Stimulated activated CD8-positive, alpha-beta memory T cell treated with anti-CD3 and anti-CD28 coated beads, Interleukin-7, amount 100 ng/mL, for 48 hours (primary cell): Measurements from ENCODE around the gene DRICH1.
"Not testable (repeated sequence)": the region's sequence is repeated elsewhere in the genome, so short reads cannot be mapped to it uniquely, and the experiment has no call there.

Experiments used
- DNase-seq, 2 donors: peaks; one replicate each; pipeline ENCODE4 v3.0.0-alpha.2; 2020; ENCODE audit warnings: low read depth in 1 of 2; ENCODE audit errors: extremely low read depth in 1 of 2

Gene DRICH1

DNA sequence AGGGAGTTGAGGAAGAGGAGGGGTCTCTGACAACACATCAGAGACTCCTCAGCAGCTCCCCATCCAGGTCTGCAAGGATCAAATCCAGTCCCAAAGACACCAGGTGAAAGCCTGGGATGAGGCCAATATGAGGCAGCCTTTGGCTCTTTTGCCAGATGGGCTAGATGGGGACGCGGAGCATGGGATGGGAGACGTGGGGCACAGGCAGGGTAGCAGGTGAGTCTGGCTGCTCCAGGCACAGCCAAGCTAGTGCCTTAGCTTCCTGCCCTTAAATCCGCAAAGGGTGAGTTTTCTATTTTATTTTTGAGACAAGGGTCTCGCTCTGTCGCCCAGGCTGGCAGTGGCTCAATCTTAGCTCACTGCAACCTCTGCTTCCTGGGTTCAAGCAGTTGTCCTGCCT, 19.6 kb upstream of the DRICH1 start:
- no peak for DNase-seq

DNA sequence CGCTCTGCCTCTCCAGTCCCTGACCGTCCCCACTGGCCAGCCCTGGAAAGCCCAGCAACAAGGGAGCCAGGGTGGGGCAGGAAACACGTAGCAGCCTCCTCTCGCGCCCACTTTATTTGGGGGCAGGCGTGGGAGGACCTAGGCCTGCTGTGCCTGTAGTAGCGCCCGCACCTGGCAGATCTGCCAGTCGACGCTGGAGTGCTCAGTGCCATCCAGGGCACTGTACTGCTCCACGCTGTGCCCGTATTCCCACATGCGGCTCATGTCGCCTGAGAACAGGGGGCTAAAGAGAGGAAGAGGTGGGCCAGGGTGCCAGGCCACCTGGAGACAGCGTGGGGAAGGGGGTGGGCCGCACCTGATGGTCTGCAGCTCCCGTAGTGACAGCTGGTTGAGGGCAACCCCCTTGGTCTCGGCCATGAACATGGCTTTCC, 17.0 kb upstream of the DRICH1 start:
- no peak for DNase-seq

DNA sequence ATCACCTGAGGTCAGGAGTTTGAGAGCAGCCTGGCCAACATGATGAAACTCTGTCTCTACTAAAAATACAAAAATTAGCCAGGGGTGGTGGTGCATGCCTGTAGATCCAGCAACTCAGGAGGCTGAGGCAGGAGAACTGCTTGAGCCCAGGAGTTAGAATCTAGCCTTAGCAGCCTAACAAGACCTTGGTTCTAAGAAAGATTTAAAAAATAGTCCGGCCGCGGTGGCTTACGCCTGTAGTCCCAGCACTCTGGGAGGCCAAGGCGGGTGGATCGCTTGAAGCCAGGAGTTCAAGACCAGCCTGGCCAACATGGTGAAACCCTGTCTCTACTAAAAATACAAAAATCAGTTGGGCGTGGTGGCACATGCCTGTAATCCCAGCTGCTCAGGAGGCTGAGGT, 14.4 kb upstream of the DRICH1 start:
- not testable (repeated sequence) for DNase-seq

DNA sequence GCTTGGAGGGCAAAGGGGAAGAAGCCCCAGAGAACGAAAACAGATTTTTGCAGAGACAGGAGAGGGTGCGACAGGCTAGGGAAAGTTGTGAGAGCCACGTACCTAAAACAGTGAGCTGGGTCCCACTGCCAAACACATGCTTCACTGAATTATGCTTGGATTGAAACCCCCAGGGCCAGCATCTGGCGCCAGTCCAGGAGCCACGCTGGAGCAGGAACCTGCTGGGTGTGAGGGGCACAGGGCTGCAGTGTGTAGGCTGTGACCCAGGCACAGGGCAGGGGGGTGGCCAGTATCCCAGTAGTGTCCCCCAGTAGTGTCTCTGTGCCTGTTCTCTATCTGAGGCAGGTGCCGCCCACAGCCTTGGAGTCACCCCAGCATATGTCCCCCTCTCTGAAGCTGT, 8.1 kb upstream of the DRICH1 start:
- not testable (repeated sequence) for DNase-seq

DNA sequence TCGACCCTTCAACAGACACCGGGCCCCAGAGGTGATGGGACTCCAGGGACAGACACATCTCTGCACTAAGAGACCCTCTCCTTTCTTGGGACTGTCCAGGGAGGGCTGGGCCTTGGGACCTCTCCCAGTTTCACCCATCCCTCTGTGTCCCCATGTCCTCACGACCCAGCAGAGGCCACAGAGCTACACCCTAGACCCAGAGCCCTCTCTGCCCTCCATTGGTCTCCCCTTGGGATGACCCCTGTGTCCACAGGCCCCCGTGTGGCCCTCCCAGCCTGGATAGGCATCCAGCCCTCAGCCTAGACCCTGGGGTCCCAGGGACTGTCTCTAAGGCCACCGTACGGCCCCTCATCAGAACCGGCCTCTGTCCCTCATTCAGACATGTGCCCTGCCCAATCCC, 7.5 kb upstream of the DRICH1 start:
- DNase-seq: no peak

DNA sequence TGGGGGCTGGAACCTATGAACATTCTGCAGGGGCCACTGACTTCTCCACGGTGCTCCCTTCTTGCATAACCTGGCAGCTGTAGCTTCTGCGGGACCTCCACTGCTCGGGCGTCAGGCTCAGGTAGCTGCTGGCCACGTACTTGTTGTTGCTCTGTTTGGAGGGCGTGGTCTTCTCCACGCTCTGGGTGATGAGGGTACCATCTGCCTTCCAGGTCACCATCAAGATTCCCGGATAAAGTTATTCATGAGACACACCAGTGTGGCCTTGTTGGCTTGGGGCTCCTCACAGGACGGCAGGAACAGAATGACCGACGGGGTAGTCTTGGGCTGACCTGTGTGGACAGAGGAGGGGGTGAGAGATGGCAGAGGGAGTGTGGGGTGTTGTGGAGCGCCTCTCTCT, 6.5 kb upstream of the DRICH1 start:
- no peak for DNase-seq

DNA sequence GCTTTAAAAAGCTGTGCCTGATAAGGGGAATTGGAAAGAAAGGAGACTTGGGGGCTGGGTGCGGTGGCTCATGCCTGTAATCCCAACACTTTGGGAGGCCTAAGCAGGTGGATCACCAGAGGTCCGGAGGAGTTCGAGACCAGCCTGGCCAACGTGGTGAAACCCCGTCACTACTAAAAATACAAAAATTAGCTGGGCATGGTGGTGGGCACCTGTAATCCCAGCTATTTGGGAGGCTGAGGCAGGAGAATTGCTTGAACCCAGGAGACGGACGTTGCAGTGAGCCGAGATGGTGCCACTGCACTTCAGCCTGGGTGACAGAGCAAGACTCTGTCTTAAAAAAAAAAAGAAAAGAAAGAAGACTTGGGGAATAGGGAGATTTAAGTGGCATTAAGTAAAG, 3.2 kb upstream of the DRICH1 start:
- not testable (repeated sequence) for DNase-seq

DNA sequence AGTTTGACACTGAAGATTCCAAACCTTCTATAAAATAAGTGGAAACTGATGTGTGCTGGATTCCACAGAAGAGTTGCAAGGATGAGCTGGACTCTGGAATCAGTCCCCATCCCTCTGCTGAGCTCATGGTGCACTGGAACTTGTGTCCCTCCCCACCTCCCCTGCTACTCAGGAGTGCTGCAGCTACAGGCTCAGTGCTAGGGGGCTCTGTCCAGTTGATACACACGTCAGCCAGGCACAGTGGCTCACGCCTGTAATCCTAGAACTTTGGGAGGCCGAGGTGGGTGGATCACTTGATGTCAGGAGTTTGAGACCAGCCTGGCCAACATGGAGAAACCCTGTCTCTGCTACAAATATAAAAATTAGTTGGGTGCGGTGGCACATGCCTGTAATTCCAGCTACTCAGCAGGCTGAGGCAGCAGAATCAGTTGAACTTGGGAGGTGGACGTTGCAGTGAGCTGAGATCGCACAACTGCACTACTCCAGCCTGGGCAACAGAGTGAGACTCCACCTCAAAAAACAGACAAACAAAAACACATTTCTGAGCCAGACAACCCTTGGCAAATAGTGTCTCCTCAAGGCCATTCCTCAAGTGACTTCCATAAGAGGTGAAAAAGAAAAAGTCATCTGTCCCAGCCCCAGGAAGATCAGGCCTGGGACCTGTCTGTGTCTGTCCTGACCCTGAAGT, 3.9 kb downstream of the DRICH1 start:
- not testable (repeated sequence) for DNase-seq

DNA sequence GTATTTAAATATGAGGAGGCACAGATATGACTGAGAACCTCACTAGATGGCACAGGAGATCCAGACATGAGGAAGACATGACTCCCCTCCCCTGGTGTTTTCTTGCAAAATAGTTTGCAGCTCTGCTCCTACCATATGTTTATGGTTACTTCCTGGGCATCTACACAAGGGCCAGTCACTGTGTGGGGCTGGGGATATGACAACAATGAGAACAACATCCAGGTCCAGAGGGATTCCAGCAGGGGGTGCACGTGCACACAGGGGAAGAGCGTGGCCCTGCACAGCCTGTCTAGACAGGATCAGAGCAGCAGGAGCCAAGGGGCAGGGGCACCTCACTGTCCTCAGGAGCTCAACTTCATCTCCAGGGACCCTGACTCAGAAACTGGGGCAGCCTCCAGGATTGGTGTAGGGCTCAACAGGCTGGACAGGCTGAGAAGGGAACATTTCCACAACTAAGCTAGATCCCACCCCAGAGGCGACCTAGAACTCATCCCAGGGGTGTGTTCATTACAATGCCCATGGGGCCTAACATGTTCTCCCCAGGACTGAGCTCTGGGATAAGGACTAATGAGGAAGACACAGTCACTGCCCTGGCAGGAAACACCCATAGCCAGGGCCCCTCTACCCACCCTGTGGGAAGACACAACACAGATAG, 4.6 kb downstream of the DRICH1 start:
- peak; percentile 11 to 19 for DNase-seq

DNA sequence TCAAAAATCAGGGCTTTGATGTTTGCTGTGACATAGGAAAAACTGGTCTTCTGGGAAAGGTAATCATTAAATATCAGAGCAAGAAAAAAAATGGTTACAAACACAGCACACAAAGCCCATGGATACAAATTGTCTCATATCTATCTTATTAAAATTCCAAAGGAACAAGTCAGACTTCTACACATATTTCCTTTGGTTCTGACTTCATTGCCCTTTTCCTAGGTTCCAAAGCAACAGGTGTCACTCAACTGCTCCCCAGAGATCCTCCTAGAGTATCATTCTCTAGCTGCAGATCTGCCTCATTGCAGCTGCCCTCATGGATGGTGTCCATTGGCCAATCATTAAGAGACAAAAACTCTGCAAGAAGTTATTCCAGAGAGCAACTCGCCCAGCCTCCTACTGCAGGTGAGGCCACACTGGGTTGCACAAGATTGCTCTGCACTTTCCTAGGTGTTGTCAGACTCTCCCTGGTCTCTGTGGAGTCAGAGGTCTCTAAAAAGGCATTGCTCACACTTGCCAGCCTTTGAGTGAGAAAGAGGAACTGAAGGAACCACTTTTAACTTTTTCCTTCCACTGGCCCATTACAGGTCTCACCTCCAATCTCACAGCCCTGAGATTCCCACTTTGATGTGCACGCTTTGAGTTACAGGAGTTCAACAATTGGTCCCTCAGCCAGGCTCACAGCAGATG, 5.7 kb downstream of the DRICH1 start:
- DNase-seq: no peak

DNA sequence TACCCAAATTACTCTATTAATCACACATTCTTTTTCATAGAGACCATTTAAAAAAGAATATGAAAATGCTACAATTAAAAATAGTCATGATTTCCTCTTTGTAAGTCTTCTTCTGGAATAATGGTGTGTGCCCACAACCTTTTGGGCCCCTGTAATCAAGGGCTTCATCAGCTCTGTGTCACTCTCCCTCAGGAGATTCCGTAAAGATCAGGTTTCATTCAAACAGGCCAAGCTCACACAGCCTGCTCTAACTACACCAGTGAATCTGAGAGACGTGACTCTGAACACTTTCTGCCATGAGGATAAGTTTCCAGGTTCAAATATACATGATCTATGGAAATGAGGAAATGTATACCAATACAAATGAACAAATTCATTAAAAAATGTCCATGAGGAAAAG, 9.5 kb downstream of the DRICH1 start:
- DNase-seq: no peak

DNA sequence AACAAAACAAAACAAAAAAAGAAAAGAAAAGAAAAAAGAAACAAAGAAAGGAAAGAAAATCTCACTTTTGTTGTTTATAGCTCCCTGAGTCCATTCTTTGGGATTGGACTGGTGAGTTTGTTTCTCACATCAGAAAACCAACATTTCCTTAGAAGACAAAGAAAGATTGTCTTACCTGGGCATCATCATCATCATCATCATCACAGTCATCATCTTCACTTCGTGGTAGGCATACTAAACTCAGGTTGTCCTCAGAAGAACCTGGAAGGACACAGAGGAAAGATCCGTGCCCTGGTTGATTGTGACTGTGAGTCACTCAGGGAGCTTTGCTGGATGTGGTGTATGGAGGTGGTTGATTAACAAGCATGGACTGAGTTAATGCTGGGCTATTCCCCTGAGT, 10.2 kb downstream of the DRICH1 start:
- not testable (repeated sequence) for DNase-seq

DNA sequence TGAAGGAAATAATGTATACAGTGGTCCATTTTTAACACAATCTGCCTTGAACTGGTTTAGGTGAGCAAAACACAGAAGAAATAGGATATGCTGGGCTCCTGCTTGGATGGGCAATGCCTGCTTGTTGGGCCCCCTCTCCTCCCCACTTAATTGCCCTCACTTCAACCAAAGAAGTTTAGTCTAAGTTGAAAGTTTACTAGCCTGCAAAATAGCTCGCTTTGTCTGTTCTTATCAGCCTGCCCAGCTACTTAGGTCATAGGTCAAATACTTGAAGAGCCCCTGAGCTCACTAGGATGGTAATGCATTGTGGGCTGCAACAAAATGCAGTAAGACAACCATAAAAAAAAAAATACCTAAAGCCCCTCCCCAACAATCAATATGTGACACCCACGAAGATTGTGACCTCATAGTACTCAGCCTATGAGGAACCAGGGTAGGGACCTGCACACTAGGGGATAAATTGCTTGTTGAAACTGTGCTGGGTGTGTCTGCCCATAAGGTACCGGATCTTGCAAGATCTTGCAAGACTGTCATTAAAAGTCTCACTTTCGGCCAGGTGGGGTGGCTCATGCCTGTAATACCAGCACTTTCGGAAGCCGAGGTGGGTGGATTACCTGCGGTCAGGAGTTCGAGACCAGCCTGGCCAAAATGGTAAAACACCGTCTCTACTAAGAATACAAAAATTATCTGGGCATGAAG, 10.9 kb downstream of the DRICH1 start:
- DNase-seq: no peak

DNA sequence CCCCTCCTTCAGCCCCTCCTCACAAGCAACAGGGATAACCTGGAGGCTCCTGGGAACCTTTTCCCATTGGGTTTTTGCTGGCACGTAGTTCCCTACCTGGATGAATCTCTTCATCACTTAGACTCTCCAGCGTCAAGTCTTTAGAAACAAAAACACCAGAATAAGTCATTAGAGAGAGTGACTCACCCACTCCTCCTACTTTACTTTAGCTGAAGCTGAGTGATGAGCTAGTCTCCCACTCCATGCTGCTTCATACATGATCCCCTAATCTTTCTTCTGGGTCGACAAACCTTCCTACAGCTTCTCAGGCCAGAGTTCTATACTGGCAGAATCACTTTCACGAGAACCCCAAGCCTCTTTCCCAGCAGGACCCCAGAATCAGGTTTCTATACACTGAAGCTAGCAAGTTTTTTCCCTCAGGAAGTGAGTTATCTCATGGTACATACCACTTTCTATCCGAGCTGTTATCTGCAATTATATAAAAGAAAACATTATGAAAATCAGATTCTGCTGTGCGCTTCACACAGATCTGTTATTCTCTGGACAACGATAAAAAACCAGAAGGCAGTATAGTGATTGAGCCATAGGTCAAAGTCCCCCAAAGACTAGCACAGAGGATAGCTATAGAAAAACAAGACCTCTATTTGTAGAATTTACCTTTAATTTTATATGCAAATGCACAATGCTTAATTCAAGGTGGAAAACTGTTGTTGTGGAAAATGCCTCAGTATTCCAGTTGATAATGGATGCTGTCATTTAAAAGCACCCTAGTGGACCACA, 18.7 kb downstream of the DRICH1 start:
- DNase-seq: no peak

DNA sequence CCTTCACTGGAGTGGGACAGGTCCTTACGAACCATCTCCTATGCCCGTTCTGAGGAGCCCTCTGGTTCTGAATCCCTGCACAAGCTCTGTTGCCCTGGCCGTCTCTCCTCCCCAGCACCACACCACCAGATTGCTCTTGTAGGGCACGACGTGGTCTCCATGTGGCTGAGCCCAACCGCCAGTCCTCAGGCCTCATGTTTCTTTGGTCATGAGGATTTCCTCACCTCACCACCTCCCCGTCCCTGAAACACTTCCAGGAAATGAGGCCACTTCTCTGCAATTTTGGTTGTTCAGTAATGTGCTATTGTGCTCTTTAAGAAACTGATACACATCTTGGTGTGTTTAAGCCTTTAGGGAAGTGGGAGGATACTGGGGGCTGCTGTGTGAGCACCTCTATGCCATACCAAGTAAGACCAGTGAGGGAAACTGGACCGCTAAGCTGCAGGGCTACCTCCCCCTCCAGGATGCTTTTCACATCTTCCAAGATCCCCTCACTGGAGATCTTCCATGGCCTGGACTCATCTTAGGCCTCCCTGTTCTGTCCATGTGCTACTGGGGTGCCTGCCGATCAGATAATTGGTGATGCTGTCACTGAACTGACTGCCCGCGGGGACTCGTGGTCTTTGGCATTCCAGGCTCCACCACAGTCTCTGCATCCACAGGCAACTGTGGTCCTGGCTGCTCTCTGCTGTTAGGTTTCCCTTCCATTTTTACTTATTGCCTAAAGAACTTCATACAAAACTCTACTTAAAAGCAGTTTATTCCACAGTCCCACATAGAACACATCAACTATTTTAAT, 21.9 kb downstream of the DRICH1 start:
- DNase-seq: no peak

DNA sequence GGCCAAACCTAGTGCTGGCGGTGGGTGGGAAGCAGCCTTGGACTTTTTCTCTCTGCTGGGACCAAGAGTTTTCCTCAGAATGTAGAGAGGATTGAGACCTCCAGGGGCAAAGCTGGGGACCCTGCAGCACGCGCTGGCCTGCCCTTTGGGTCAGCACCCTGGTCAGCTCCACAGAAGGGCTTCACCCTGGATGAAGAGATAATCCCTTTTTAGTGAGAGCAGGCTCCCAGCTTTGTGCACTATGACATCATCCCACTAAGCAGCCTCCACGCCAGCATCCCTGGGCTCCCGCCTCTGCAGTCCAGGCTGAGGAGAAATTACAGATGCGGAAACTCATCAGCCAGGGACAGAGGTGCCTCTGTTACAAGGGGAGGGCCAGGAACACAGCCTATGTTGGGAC, 23.5 kb downstream of the DRICH1 start:
- DNase-seq: no peak

DNA sequence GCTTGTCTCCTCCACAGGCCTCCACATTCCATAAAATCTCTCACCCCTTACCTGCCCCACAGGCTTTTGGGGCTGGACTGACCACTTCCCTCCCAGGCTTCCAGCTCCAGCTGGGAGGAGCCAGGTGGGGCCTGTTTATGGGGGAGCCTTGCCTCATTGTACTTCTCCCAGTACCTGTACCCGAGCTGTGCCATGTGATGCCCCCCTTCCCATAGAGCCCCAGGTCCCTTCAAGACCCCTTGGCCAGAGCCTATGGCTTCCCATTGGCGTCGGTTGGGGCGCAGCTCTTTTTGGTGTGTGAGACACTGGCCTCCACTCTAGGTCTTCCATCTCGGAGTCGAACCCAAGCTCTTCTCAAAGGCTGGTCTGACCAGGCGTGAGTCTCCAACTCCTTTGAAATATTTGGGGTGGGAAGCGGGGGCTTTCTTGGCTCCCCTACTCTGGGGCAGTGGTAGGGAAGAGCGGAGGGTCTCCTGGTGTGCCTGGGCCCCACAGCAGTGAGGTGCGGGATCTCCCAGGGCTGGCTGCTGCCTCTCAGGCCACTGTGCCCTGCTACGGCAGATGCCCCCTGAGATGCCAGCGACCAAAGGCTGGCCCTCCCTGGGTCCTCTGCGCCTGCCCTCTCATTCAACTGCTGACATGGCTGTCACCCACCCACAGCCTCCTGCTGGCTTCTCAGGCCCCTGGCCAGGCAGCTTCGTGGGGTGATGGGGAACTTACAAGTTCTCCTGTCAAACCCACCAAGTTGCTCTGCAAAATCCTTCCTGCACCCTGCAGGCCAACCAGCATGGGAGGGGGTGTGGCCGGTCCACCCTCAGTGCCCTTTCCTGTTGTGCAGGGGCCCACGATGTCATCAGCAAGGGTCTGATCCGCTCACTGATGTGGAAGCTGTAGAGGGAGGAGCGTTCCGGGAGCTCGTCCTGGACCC, 25.7 kb downstream of the DRICH1 start:
- DNase-seq: no peak

DNA sequence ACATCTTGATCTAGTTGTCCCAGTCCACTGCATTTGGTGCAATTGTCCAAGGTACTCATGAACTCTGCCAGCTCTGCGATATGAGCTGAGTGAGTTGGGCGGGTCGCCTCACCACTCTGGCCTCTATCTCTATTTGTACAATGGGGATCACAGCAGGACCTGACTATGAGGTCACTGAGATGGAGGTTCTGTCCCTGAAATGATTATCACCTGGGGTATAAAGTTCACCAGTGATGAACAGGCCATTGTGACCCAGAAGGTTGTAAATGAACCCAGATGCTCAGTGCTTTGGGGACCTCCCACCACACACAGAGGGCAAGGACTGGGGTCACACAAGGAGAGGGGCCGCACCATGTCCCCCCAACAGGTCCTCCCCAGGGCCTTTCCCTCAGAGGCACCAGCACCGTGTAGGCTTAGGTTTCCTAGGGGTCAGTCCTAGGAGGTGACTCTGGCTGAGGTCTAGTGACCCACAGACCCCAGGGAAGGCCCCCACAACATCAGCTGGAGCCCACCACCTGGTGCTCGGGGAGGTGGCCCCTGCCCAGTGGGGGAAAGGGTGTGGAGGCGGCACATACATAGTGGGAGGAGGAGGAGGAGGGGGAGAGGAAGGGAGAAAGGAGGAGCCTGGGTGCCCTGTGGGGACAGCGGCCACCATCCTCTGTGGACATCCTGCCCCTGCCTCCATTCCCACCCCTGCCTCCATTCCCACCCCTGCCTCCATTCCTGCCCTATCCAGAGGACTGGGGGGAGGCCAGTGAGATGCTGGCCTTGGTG, 27.0 kb downstream of the DRICH1 start:
- no peak for DNase-seq
